ENCODE results near the gene C10orf105. TPM values are rescaled to one million over a fixed set of nuclear protein-coding genes. Genes with fewer than 3 reads are reported as not detected.

The C10orf105 gene
- polyA plus RNA-seq, 1 donor (not counting 4 experiments of a cell fraction or from before 2014, with no cell fraction given): not detected

DNA sequence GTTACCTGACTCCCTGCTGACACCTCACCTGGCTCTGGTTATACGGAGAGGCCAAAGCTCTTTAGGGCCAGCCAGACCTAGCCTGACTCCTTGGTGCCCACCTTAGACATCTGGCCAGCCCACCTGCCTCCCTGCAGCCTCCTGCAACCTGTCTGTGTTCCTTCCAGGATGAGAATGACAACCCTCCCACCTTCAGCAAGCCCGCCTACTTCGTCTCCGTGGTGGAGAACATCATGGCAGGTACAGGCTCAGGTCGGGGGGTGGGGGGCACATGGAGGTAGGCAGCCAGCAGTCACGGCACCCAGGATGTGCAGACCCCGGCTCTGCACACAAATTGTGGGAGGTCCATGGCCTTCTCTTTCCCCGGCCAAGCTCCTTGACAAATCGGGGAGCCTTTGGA, 32.1 kb downstream of the C10orf105 start:
- dilution Hi-C loops (cut with MboI; ENCODE audit: extremely low pct_ligation_motif_present, low sequenced_read_pairs): no loop called here
- peaks cover 28% of the 10 kb centered on the region for H3K27me3 ChIP-seq (ENCODE audit: control insufficient read depth, extremely low read depth, insufficient read depth, low read length)
- TF ChIP-seq, protein P1, sequence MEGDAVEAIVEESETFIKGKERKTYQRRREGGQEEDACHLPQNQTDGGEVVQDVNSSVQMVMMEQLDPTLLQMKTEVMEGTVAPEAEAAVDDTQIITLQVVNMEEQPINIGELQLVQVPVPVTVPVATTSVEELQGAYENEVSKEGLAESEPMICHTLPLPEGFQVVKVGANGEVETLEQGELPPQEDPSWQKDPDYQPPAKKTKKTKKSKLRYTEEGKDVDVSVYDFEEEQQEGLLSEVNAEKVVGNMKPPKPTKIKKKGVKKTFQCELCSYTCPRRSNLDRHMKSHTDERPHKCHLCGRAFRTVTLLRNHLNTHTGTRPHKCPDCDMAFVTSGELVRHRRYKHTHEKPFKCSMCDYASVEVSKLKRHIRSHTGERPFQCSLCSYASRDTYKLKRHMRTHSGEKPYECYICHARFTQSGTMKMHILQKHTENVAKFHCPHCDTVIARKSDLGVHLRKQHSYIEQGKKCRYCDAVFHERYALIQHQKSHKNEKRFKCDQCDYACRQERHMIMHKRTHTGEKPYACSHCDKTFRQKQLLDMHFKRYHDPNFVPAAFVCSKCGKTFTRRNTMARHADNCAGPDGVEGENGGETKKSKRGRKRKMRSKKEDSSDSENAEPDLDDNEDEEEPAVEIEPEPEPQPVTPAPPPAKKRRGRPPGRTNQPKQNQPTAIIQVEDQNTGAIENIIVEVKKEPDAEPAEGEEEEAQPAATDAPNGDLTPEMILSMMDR (optimal IDR thresholded peaks at IDR 0.05 in 1 of 3, IDR thresholded peaks at IDR 0.05 in 1 of 3, conservative IDR thresholded peaks at IDR 0.05 in 1 of 3; ENCODE audit: extremely low read depth in 1 of 3, insufficient read depth in 2 of 3, low read length in 3 of 3): no peak
- TF ChIP-seq EZH2 (IDR thresholded peaks at IDR 0.05; ENCODE audit: low read length): no peak
- H3K27ac ChIP-seq (ENCODE audit: control insufficient read depth, insufficient read depth, low read length): no peak overlapping the region
- H3K36me3 ChIP-seq (ENCODE audit: control insufficient read depth in 2 of 2, extremely low read depth in 1 of 2, insufficient read depth in 2 of 2, low read length in 2 of 2): no peaks in the 10 kb centered on the region
- no peak overlapping the region for H3K4me3 ChIP-seq (ENCODE audit: control insufficient read depth in 2 of 3, extremely low read depth in 1 of 3, insufficient read depth in 2 of 3, low read depth in 1 of 3, low read length in 3 of 3)
- no peaks in the 10 kb centered on the region for H3K79me2 ChIP-seq (ENCODE audit: control insufficient read depth, insufficient read depth, low read length)
- FAIRE-seq: no peak
- H4K20me1 ChIP-seq (ENCODE audit: control insufficient read depth, extremely low read depth, insufficient read depth, low read length): peaks cover 2% of the 10 kb centered on the region
- no peak overlapping the region for H3K4me2 ChIP-seq (ENCODE audit: control insufficient read depth, extremely low read depth, insufficient read depth, low read depth, low read length)
- H3K9ac ChIP-seq (ENCODE audit: control insufficient read depth, extremely low read depth, insufficient read depth, low read length): no peak overlapping the region
- no peaks in the 10 kb centered on the region for H3K9me3 ChIP-seq (ENCODE audit: control insufficient read depth, low read depth, low read length)
- H2AFZ ChIP-seq (ENCODE audit: control insufficient read depth, low read length): no peak overlapping the region
- H3K4me1 ChIP-seq (ENCODE audit: control insufficient read depth, extremely low read depth, insufficient read depth, low read length): no peaks in the 10 kb centered on the region
- DNase-seq (ENCODE audit: low read depth, low spot score): no peak
- no peaks in the 10 kb centered on the region for H3K9me1 ChIP-seq (ENCODE audit: control insufficient read depth, extremely low read depth, insufficient read depth, low read length)

DNA sequence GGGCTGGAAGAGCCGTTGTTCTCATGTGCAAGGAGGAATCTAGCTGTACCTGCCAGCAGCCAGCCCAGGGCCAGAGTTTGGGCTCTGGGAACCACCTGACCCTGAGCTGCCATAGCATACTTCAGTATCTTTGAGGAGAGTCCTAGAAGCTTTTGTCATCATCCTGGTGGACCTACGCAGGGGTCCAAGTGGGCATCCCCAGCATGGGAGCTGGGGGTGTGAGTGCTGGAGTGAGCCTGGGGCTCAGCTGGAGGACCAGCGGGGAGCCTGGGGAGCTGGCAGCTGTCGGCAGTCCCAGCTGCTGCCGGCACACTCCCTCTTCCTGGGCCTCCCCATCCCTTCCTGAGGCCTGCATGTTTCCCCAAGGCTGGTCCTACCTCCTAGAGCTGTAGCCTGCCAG, 32.5 kb downstream of the C10orf105 start:
- TF ChIP-seq, protein P1 (optimal IDR thresholded peaks at IDR 0.05 in 1 of 3, IDR thresholded peaks at IDR 0.05 in 1 of 3, conservative IDR thresholded peaks at IDR 0.05 in 1 of 3; ENCODE audit: extremely low read depth in 1 of 3, insufficient read depth in 2 of 3, low read length in 3 of 3): no peak
- TF ChIP-seq EZH2 (IDR thresholded peaks at IDR 0.05; ENCODE audit: low read length): no peak
- no peaks in the 10 kb centered on the region for H3K36me3 ChIP-seq (ENCODE audit: control insufficient read depth in 2 of 2, extremely low read depth in 1 of 2, insufficient read depth in 2 of 2, low read length in 2 of 2)
- dilution Hi-C loops (cut with MboI; ENCODE audit: extremely low pct_ligation_motif_present, low sequenced_read_pairs): no loop called here
- no peak for DNase-seq (ENCODE audit: low read depth, low spot score)
- no peak overlapping the region for H3K27ac ChIP-seq (ENCODE audit: control insufficient read depth, insufficient read depth, low read length)
- no peak overlapping the region for H3K9ac ChIP-seq (ENCODE audit: control insufficient read depth, extremely low read depth, insufficient read depth, low read length)
- FAIRE-seq: no peak
- H3K9me3 ChIP-seq (ENCODE audit: control insufficient read depth, low read depth, low read length): no peaks in the 10 kb centered on the region
- H3K4me3 ChIP-seq (ENCODE audit: control insufficient read depth in 2 of 3, extremely low read depth in 1 of 3, insufficient read depth in 2 of 3, low read depth in 1 of 3, low read length in 3 of 3): no peak overlapping the region
- no peak overlapping the region for H2AFZ ChIP-seq (ENCODE audit: control insufficient read depth, low read length)
- no peak overlapping the region for H3K4me2 ChIP-seq (ENCODE audit: control insufficient read depth, extremely low read depth, insufficient read depth, low read depth, low read length)
- H3K79me2 ChIP-seq (ENCODE audit: control insufficient read depth, insufficient read depth, low read length): no peaks in the 10 kb centered on the region
- no peaks in the 10 kb centered on the region for H3K9me1 ChIP-seq (ENCODE audit: control insufficient read depth, extremely low read depth, insufficient read depth, low read length)
- H3K4me1 ChIP-seq (ENCODE audit: control insufficient read depth, extremely low read depth, insufficient read depth, low read length): no peaks in the 10 kb centered on the region
- peaks cover 30% of the 10 kb centered on the region for H3K27me3 ChIP-seq (ENCODE audit: control insufficient read depth, extremely low read depth, insufficient read depth, low read length)
- H4K20me1 ChIP-seq (ENCODE audit: control insufficient read depth, extremely low read depth, insufficient read depth, low read length): peaks cover 2% of the 10 kb centered on the region

Data from keratinocyte (primary cell).